OCI-LY3 (cell line): ENCODE measurements around the gene CDS2.

ENCODE experiments used
- H2AFZ ChIP-seq: fragments of 200-600, 300-600 bp; shearing (Covaris generic); 2 replicates; pipeline ENCODE4 v1.6.0; 2014; ENCODE audit warnings: antibody characterized with exemption, low read depth, low read length
- H3K27ac ChIP-seq: fragments of 200-600, 300-600 bp; sonication (generic); 2 replicates; pipeline ENCODE4 v1.5.1; 2014; ENCODE audit warnings: mild to moderate bottlenecking, low read length, moderate library complexity, mixed read lengths
- H3K27me3 ChIP-seq: fragments of 200-600, 300-600 bp; sonication (generic); 2 replicates; pipeline ENCODE4 v1.6.1; 2014; ENCODE audit warnings: low read depth, low read length, mixed read lengths
- H3K36me3 ChIP-seq: fragments of 200-600, 300-600 bp; sonication (generic); replicated peaks from 2 replicates; pipeline ENCODE3; 2014; ENCODE audit warnings: low read depth, low read length, mixed read lengths
- H3K4me1 ChIP-seq: fragments of 300-600, 200-600 bp; sonication (generic); 2 replicates; pipeline ENCODE4 v1.6.1; 2014; ENCODE audit warnings: low read length, mixed read lengths
- H3K4me2 ChIP-seq: fragments of 200-600, 300-600 bp; sonication (generic); 2 replicates; pipeline ENCODE4 v1.6.1; 2014; ENCODE audit warnings: low read length, mixed read lengths
- H3K4me3 ChIP-seq: fragments of 300-600, 200-600 bp; sonication (generic); 2 replicates; pipeline ENCODE4 v1.5.1; 2014; ENCODE audit warnings: antibody characterized with exemption, mild to moderate bottlenecking, low read length, moderate library complexity
- H3K79me2 ChIP-seq: fragments of 300-600, 200-600 bp; shearing (Covaris generic); 2 replicates; pipeline ENCODE4 v1.6.1; 2014; ENCODE audit warnings: mild to moderate bottlenecking, low read length, mixed read lengths
- H3K9ac ChIP-seq: fragments of 300-600, 200-600 bp; shearing (Covaris generic); 2 replicates; pipeline ENCODE4 v1.6.0; 2014; ENCODE audit warnings: mild to moderate bottlenecking, low read length, moderate library complexity
- H3K9me3 ChIP-seq: fragments of 200-600, 300-600 bp; shearing (Covaris generic); 2 replicates; pipeline ENCODE4 v1.6.1; 2014; ENCODE audit warnings: low read length, mixed read lengths; ENCODE audit not compliant: insufficient read depth
- H4K20me1 ChIP-seq: fragments of 200-600, 300-600 bp; sonication (generic); 2 replicates; pipeline ENCODE4 v1.6.1; 2016; ENCODE audit warnings: low read length, mixed read lengths; ENCODE audit not compliant: insufficient read depth
- EZH2phosphoT487 ChIP-seq: fragments of 200-600 bp; shearing (Covaris generic); IDR thresholded peaks from 2 replicates; pipeline ENCODE4 v1.6.1; 2018; ENCODE audit warnings: antibody characterized with exemption, mixed run types, low read depth
- TF ChIP-seq, protein P1 (sequence below): fragments of 200-600, 300-600 bp; sonication (generic); IDR thresholded peaks from 2 replicates; pipeline ENCODE4 v1.5.1; 2014; ENCODE audit warnings: antibody characterized with exemption, low read length, low read depth

The CDS2 gene

DNA sequence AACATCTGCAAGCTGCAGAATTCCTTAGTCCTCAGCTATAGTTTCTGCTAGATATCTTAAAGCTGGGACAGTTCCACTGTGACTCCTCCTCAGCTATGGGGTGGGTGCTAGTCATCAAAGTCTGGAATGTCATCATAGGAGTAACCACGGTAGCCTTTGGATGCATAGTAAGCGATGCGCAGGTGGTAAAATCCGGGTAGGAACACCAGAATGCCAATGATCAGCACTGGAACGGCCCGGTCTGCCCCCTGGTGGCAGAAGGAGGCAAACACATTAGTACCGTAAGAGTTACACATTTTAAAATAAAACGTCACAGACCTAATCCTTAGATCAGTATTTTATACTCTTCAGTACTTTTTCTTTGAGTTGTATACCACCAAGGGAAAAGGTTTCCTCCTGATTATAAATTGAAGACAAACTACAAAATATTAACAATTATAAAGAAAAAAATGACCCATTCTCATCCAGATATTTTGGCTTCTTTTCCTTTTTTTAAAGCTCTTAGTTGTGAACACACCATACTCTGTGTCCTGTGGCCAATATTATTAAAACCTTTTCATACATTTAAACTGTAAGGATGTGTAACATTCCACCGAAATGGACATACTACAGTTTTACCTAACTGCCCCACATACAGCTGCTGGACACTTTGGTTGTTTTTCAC, 26.0 kb upstream of the CDS2 start:
- H3K4me3 ChIP-seq = no peak overlapping the region
- H3K79me2 ChIP-seq = no peaks in the 10 kb centered on the region
- H2AFZ ChIP-seq = no peak overlapping the region
- peaks cover 51% of the 10 kb centered on the region for H3K36me3 ChIP-seq
- H3K27me3 ChIP-seq = no peaks in the 10 kb centered on the region
- no peak overlapping the region for H3K9ac ChIP-seq
- no peaks in the 10 kb centered on the region for H3K4me1 ChIP-seq
- no peak overlapping the region for H3K27ac ChIP-seq
- H3K9me3 ChIP-seq = no peaks in the 10 kb centered on the region
- TF ChIP-seq, protein P1, sequence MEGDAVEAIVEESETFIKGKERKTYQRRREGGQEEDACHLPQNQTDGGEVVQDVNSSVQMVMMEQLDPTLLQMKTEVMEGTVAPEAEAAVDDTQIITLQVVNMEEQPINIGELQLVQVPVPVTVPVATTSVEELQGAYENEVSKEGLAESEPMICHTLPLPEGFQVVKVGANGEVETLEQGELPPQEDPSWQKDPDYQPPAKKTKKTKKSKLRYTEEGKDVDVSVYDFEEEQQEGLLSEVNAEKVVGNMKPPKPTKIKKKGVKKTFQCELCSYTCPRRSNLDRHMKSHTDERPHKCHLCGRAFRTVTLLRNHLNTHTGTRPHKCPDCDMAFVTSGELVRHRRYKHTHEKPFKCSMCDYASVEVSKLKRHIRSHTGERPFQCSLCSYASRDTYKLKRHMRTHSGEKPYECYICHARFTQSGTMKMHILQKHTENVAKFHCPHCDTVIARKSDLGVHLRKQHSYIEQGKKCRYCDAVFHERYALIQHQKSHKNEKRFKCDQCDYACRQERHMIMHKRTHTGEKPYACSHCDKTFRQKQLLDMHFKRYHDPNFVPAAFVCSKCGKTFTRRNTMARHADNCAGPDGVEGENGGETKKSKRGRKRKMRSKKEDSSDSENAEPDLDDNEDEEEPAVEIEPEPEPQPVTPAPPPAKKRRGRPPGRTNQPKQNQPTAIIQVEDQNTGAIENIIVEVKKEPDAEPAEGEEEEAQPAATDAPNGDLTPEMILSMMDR = peak; percentile 91
- TF ChIP-seq EZH2phosphoT487 = no peak
- no peak overlapping the region for H3K4me2 ChIP-seq
- peaks cover 6% of the 10 kb centered on the region; the same call in 1 of the 2 replicates for H4K20me1 ChIP-seq

GRCh38 chr20:5104479-5104878, 22.3 kb upstream of the CDS2 start:
- Histone ChIP-seq H3K36me3 (peaks cover 52% of the 10 kb centered on the region), H3K4me2 (no peak overlapping the region), H3K27ac (no peak overlapping the region), H3K9ac (no peak overlapping the region), H4K20me1 (peaks cover 6% of the 10 kb centered on the region; the same call in 1 of the 2 replicates), H3K4me3 (no peak overlapping the region), H3K4me1 (no peaks in the 10 kb centered on the region), H3K27me3 (no peaks in the 10 kb centered on the region), H3K9me3 (no peaks in the 10 kb centered on the region), H2AFZ (no peak overlapping the region), H3K79me2 (no peaks in the 10 kb centered on the region)
- no peak for TF ChIP-seq EZH2phosphoT487
- TF ChIP-seq, protein P1 = no peak

DNA sequence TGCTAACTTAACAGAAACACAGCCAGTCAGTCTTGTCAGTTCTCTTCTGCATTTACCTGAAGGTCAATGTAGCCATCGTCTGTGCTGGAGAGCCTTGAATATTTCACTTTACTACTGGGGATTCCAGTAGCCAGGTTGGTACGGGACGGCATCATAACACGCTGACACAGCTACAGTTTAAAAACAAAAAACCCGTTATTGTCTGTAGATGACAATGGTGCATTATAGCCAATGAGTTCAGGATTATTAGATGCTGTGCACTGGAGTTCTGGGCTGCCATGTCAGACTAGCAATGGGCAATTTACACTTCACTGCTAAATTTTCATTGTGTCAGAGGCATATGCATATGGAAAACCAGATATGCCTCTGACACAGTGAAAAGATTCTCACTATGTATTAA, 17.5 kb upstream of the CDS2 start:
- no peaks in the 10 kb centered on the region for H3K9me3 ChIP-seq
- H3K4me3 ChIP-seq = no peak overlapping the region
- H3K9ac ChIP-seq = no peak overlapping the region
- H3K79me2 ChIP-seq = peaks cover 23% of the 10 kb centered on the region
- peaks cover 43% of the 10 kb centered on the region for H3K36me3 ChIP-seq
- H3K4me2 ChIP-seq = no peak overlapping the region
- no peaks in the 10 kb centered on the region for H4K20me1 ChIP-seq
- H2AFZ ChIP-seq = no peak overlapping the region
- TF ChIP-seq, protein P1 = no peak
- no peak for TF ChIP-seq EZH2phosphoT487
- H3K4me1 ChIP-seq = peaks cover 16% of the 10 kb centered on the region
- no peaks in the 10 kb centered on the region for H3K27me3 ChIP-seq
- no peak overlapping the region for H3K27ac ChIP-seq

- peak overlapping the region; percentile 72 for H3K4me2 ChIP-seq
- H3K4me3 ChIP-seq = peak overlapping the region; percentile 82
- peaks cover 54% of the 10 kb centered on the region for H3K4me1 ChIP-seq
- H4K20me1 ChIP-seq = peaks cover 24% of the 10 kb centered on the region
- no peak for TF ChIP-seq EZH2phosphoT487
- TF ChIP-seq, protein P1 = no peak
- H3K9ac ChIP-seq = peak overlapping the region; percentile 69
- H3K9me3 ChIP-seq = no peaks in the 10 kb centered on the region
- peaks cover 59% of the 10 kb centered on the region for H3K79me2 ChIP-seq
- H3K27me3 ChIP-seq = no peaks in the 10 kb centered on the region
- H3K27ac ChIP-seq = peak overlapping the region; percentile 79
- no peak overlapping the region for H2AFZ ChIP-seq
- peaks cover 69% of the 10 kb centered on the region for H3K36me3 ChIP-seq
These were observed 13.2 kb upstream of the CDS2 start for GRCh38 chr20:5113615-5113986.
